H9 (cell line): ENCODE data around the gene SMIM20. TPM values are rescaled to one million over a fixed set of nuclear protein-coding genes. Genes with fewer than 3 reads are reported as not detected.

ENCODE experiments used
- DNase-seq: peaks from one replicate; pipeline ENCODE4 v3.0.0-alpha.2; 2017
- H2AFZ ChIP-seq: one replicate; pipeline ENCODE4 v1.6.1; 2013; ENCODE audit warnings: mild to moderate bottlenecking, low read length, control low read depth, moderate library complexity
- H2AK5ac ChIP-seq: 2 replicates; pipeline ENCODE4 v1.6.1; 2013; ENCODE audit warnings: low read length, control low read depth, mixed read lengths; ENCODE audit not compliant: insufficient read length
- H2BK120ac ChIP-seq: one replicate; pipeline ENCODE4 v1.6.1; 2013; ENCODE audit warnings: low read depth, mild to moderate bottlenecking, low read length, control low read depth, inconsistent platforms; ENCODE audit not compliant: poor library complexity, severe bottlenecking
- H2BK12ac ChIP-seq: 2 replicates; pipeline ENCODE4 v1.6.1; 2013; ENCODE audit warnings: low read length, control low read depth, mixed read lengths, low read depth; ENCODE audit not compliant: insufficient read length
- H2BK15ac ChIP-seq: 2 replicates; pipeline ENCODE4 v1.6.1; 2013; ENCODE audit warnings: low read depth, low read length, control low read depth
- H2BK20ac ChIP-seq: one replicate; pipeline ENCODE4 v1.6.1; 2013; ENCODE audit warnings: low read depth, mild to moderate bottlenecking, low read length, control low read depth, inconsistent platforms; ENCODE audit not compliant: poor library complexity, severe bottlenecking
- H2BK5ac ChIP-seq: 2 replicates; pipeline ENCODE4 v1.6.1; 2013; ENCODE audit warnings: low read length, control low read depth, mixed read lengths; ENCODE audit not compliant: insufficient read length
- H3K14ac ChIP-seq: 2 replicates; pipeline ENCODE4 v1.6.1; 2013; ENCODE audit warnings: low read length, control low read depth; ENCODE audit not compliant: insufficient read depth
- H3K18ac ChIP-seq: 2 replicates; pipeline ENCODE4 v1.6.1; 2013; ENCODE audit warnings: low read depth, mild to moderate bottlenecking, mixed read lengths, low read length, control low read depth; ENCODE audit not compliant: insufficient read length
- H3K23ac ChIP-seq: 2 replicates; pipeline ENCODE4 v1.6.1; 2013; ENCODE audit warnings: low read length, control low read depth, mixed read lengths, low read depth; ENCODE audit not compliant: insufficient read length
- H3K23me2 ChIP-seq: 2 replicates; pipeline ENCODE4 v1.6.1; 2013; ENCODE audit warnings: low read depth, mild to moderate bottlenecking, mixed read lengths, low read length, control low read depth; ENCODE audit not compliant: insufficient read length, poor library complexity, severe bottlenecking
- H3K27ac ChIP-seq: 2 replicates; pipeline ENCODE4 v1.5.1; 2013; ENCODE audit warnings: low read length, control low read depth, mixed read lengths, low read depth; ENCODE audit not compliant: insufficient read length
- H3K27me3 ChIP-seq: 2 replicates; pipeline ENCODE4 v1.6.1; 2013; ENCODE audit warnings: low read length, control low read depth, inconsistent platforms; ENCODE audit not compliant: insufficient read depth
- H3K4ac ChIP-seq: 2 replicates; pipeline ENCODE4 v1.6.1; 2013; ENCODE audit warnings: low read depth, mild to moderate bottlenecking, control low read depth, inconsistent platforms, low read length, moderate library complexity
- H3K4me1 ChIP-seq: 2 replicates; pipeline ENCODE4 v1.6.1; 2013; ENCODE audit warnings: low read length, control low read depth, inconsistent platforms; ENCODE audit not compliant: insufficient read depth
- H3K4me2 ChIP-seq: 2 replicates; pipeline ENCODE4 v1.6.1; 2013; ENCODE audit warnings: low read length, control low read depth, mixed read lengths; ENCODE audit not compliant: insufficient read length, insufficient read depth
- H3K56ac ChIP-seq: 2 replicates; pipeline ENCODE4 v1.6.1; 2013; ENCODE audit warnings: low read depth, mild to moderate bottlenecking, mixed read lengths, low read length, control low read depth; ENCODE audit not compliant: insufficient read length
- H3K79me1 ChIP-seq: 2 replicates; pipeline ENCODE4 v1.6.1; 2013; ENCODE audit warnings: low read depth, mild to moderate bottlenecking, moderate library complexity, low read length, control low read depth, inconsistent platforms; ENCODE audit not compliant: insufficient read depth, poor library complexity, severe bottlenecking
- H3K79me2 ChIP-seq: 2 replicates; pipeline ENCODE4 v1.6.1; 2013; ENCODE audit warnings: low read length, control low read depth, inconsistent platforms; ENCODE audit not compliant: insufficient read depth
- H3K9ac ChIP-seq: 2 replicates; pipeline ENCODE4 v1.6.1; 2013; ENCODE audit warnings: low read length, control low read depth, mixed read lengths; ENCODE audit not compliant: insufficient read length; ENCODE audit errors: extremely low read depth
- H3K9me3 ChIP-seq: one replicate; pipeline ENCODE4 v1.6.1; 2013; ENCODE audit warnings: low read depth, low read length, inconsistent platforms; ENCODE audit not compliant: control insufficient read depth
- H3T11ph ChIP-seq: one replicate; pipeline ENCODE4 v1.6.1; 2013; ENCODE audit warnings: mild to moderate bottlenecking, low read length, control low read depth, inconsistent platforms
- H4K20me1 ChIP-seq: one replicate; pipeline ENCODE4 v1.6.1; 2013; ENCODE audit not compliant: control insufficient read depth, insufficient read length, insufficient read depth
- H4K5ac ChIP-seq: 2 replicates; pipeline ENCODE4 v1.6.1; 2013; ENCODE audit warnings: low read depth, mild to moderate bottlenecking, mixed read lengths, low read length, control low read depth; ENCODE audit not compliant: insufficient read length
- H4K8ac ChIP-seq: replicated peaks from 2 replicates; pipeline ENCODE4 v1.6.1; 2013; ENCODE audit warnings: low read length, control low read depth, mixed read lengths, low read depth; ENCODE audit not compliant: insufficient read length
- H4K91ac ChIP-seq: 2 replicates; pipeline ENCODE4 v1.6.1; 2013; ENCODE audit warnings: low read depth, mild to moderate bottlenecking, moderate library complexity, mixed read lengths, low read length, control low read depth; ENCODE audit not compliant: insufficient read length
- H3K27ac Mint-ChIP-seq, 3 experiments: 2 replicates in 2 of 3; 3 replicates in 1 of 3; pipeline ENCODE4 v1.8.0; 2020 to 2021; ENCODE audit warnings: mixed read lengths in 3 of 3, mild to moderate bottlenecking in 1 of 3, moderate library complexity in 1 of 3
- H3K27me3 Mint-ChIP-seq: 2 replicates; pipeline ENCODE4 v1.8.0; 2021; ENCODE audit warnings: low read depth, mild to moderate bottlenecking, moderate library complexity, mixed read lengths
- H3K36me3 Mint-ChIP-seq, 3 experiments: 2 replicates in 2 of 3; 3 replicates in 1 of 3; pipeline ENCODE4 v1.8.0; 2020 to 2021; ENCODE audit warnings: low read depth in 3 of 3, mixed read lengths in 3 of 3; ENCODE audit not compliant: insufficient read depth in 1 of 3
- H3K4me1 Mint-ChIP-seq, 2 experiments: 2 replicates each; pipeline ENCODE4 v1.8.0; 2020; ENCODE audit warnings: mixed read lengths in 2 of 2
- H3K4me3 Mint-ChIP-seq, 2 experiments: 2 replicates in 1 of 2; 3 replicates in 1 of 2; pipeline ENCODE4 v1.8.0; 2020 to 2021; ENCODE audit warnings: mild to moderate bottlenecking in 2 of 2, mixed read lengths in 2 of 2, moderate library complexity in 1 of 2
- H3K9me3 Mint-ChIP-seq, 2 experiments: 2 replicates in 1 of 2; 3 replicates in 1 of 2; pipeline ENCODE4 v1.8.0; 2020; ENCODE audit warnings: mild to moderate bottlenecking in 2 of 2, mixed read lengths in 2 of 2, moderate library complexity in 1 of 2
- WGBS: extraction: QIAGEN DNeasy Blood & Tissue Kit; methylation state at CpG from one replicate; pipeline ENCODE4 v1.1.7; 2013; ENCODE audit warnings: missing lambda C conversion rate, low lambda C conversion rate, mixed read lengths; ENCODE audit not compliant: insufficient read length; ENCODE audit errors: extremely low coverage; 5-methylcytosine and 5-hydroxymethylcytosine counted together
- total RNA-seq: library from RNA; stranded (reverse); gene quantifications from 2 replicates; pipeline ENCODE4 v1.2.1, GENCODE V29; 2021
- TF ChIP-seq, protein P1 (sequence below): fragments of 200-600 bp; sonication (generic); conservative IDR thresholded peaks from 3 replicates; pipeline ENCODE4 v1.8.0; 2021; ENCODE audit warnings: antibody characterized with exemption, mild to moderate bottlenecking

SMIM20 gene
- total RNA-seq, 1 experiment from 2014 or later, result 40.2 TPM

DNA sequence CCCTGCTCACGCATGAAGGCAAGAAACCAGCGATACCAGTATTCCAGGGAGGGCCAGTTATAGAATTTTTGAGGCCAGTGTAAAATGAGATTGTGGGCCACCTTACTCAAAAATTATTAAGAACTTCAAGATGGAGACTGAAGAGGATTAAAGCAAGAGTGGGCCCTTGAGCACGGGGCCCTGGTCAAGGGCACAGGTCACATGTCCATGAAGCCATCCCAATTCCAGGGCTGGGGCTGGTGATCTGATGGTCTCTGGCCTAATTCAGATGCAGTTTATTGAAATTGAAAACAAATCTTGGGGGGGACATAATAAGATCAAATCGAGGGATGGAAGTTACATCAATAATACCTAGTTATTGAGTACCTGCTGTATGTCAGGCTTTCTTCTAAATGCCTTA is 58.3 kb downstream of the SMIM20 start:
- no peak overlapping the region for H3T11ph ChIP-seq
- no peak overlapping the region for H3K14ac ChIP-seq
- no peaks in the 10 kb centered on the region for H3K9me3 ChIP-seq
- TF ChIP-seq, protein P1, sequence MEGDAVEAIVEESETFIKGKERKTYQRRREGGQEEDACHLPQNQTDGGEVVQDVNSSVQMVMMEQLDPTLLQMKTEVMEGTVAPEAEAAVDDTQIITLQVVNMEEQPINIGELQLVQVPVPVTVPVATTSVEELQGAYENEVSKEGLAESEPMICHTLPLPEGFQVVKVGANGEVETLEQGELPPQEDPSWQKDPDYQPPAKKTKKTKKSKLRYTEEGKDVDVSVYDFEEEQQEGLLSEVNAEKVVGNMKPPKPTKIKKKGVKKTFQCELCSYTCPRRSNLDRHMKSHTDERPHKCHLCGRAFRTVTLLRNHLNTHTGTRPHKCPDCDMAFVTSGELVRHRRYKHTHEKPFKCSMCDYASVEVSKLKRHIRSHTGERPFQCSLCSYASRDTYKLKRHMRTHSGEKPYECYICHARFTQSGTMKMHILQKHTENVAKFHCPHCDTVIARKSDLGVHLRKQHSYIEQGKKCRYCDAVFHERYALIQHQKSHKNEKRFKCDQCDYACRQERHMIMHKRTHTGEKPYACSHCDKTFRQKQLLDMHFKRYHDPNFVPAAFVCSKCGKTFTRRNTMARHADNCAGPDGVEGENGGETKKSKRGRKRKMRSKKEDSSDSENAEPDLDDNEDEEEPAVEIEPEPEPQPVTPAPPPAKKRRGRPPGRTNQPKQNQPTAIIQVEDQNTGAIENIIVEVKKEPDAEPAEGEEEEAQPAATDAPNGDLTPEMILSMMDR, result no peak
- Mint-ChIP-seq H3K9me3 (peaks cover 0 to 1% of the 10 kb centered on the region in 2 experiments; a peak in 1 of 5 replicates), H3K36me3 (no peaks in the 10 kb centered on the region), H3K27ac (no peak overlapping the region), H3K4me3 (no peak overlapping the region), H3K4me1 (peaks cover 26 to 31% of the 10 kb centered on the region in 2 experiments), H3K27me3 (peaks cover 11% of the 10 kb centered on the region)
- H4K20me1 ChIP-seq, result no peaks in the 10 kb centered on the region
- no peaks in the 10 kb centered on the region for H3K79me1 ChIP-seq
- H2BK15ac ChIP-seq, result no peak overlapping the region
- no peaks in the 10 kb centered on the region for H3K23me2 ChIP-seq
- H2BK120ac ChIP-seq, result no peak overlapping the region
- WGBS, result no CpG with 5 or more reads among the region's 4 CpGs
- H3K79me2 ChIP-seq, result no peaks in the 10 kb centered on the region
- H4K5ac ChIP-seq, result no peak overlapping the region
- no peak overlapping the region for H2AK5ac ChIP-seq
- no peak overlapping the region for H3K4me2 ChIP-seq
- H4K91ac ChIP-seq, result no peak overlapping the region
- H3K18ac ChIP-seq, result no peak overlapping the region
- H2BK5ac ChIP-seq, result no peak overlapping the region
- no peak overlapping the region for H3K56ac ChIP-seq
- H3K27me3 ChIP-seq, result no peaks in the 10 kb centered on the region
- no peak overlapping the region for H3K4ac ChIP-seq
- no peak overlapping the region for H2AFZ ChIP-seq
- H3K27ac ChIP-seq, result no peak overlapping the region
- no peaks in the 10 kb centered on the region for H3K4me1 ChIP-seq
- H3K9ac ChIP-seq, result no peak overlapping the region
- no peak overlapping the region for H2BK12ac ChIP-seq
- no peak for DNase-seq
- H3K23ac ChIP-seq, result no peak overlapping the region
- H2BK20ac ChIP-seq, result no peak overlapping the region
- no peak overlapping the region for H4K8ac ChIP-seq
